Activated CD4-positive, alpha-beta T cell treated with anti-CD3 and anti-CD28 coated beads, Interleukin-2, Interleukin-6, amounts not matched to agents 100 ng/mL and 50 ng/mL, durations not matched to agents 16 hours and 8 hours (primary cell): ENCODE results near the gene EXOC4.

Source experiments
- DNase-seq: peaks from one replicate; pipeline ENCODE4 v3.0.0-alpha.2; 2020

EXOC4 gene

DNA sequence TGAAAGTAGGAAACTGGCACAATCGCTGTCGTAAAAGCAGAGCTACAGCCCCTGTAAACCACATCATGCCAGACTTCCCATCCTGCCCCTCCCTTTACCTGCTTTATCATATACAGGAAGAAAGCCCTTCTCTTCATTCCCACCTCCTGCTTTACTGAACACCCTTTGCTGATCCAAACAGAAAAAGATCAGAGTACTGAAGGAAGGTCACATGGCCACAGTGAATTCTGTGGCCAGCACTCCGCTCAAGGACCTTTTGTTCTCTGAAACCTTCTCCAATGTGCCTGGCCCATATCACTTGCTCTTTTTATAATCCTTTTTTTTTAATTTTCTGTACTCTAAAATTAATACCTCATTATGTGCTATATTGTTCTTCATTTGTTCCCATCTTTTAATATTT is 765.4 kb downstream of the EXOC4 start:
- no peak for DNase-seq

DNA sequence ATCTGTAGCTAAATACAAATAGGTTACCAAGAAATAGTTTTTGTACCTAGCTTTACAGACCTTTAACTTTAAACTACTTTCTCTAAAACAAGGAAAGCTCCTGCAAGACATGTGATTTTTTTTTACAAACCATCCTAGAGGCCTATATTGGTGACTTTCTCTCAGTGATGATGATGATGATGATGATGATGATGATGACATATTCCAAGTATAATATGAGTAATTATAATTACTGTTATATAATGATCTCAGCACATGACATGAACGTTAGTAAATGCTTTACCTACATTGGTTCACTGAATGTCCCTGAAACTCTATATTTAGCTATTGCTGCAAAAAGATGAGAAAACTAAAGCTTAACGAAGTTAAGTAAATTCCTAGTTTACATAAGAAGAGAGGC is 766.4 kb downstream of the EXOC4 start:
- DNase-seq, result no peak

DNA sequence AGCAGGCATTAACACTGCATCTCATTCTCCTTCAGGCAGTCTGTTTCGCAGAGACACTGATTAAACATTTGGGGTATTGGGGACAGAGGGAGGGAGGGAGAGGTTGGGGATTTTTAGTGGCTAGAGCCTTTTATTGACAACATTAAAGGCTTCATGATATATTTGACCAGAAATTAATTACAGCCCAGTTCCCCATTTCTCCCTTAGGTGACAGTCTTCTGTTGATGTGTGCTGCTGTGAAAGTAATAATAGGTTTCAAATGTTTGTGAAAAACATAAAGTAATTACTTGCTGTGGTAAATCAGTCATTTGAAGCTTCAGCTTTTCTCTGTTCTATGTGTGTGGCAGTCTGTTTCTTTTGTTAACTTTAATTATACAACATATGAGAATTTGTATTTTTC is 769.0 kb downstream of the EXOC4 start:
- no peak for DNase-seq

DNA sequence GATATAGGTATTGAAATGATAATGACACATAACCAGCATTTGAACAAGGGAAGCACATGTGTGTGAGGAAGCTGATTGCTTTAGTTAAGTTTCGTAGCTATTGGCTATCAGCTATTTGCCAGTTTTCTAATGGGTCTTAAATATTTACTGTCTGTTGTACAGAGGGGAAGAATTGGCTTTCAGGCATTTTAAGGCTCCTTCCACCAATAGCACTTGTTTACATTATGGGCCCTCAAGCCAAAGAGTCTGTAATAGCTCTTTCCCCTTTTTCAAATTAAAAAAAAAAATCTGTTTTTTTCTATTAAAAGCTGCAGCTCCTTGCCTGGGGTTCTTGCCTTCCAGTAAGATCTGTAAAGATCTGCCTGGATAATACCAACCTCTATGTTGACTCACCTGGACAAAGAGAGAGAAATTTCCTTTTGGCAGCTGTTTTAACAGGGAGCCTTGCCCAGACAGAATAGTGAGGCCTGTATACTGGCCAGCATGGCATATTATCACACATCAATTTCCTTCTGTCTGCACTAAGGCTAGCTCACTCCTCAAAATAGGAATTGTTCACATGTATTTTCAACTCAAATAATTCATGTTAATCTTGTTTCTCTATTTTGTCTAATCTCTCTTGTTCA is 769.5 kb downstream of the EXOC4 start:
- no peak for DNase-seq

DNA sequence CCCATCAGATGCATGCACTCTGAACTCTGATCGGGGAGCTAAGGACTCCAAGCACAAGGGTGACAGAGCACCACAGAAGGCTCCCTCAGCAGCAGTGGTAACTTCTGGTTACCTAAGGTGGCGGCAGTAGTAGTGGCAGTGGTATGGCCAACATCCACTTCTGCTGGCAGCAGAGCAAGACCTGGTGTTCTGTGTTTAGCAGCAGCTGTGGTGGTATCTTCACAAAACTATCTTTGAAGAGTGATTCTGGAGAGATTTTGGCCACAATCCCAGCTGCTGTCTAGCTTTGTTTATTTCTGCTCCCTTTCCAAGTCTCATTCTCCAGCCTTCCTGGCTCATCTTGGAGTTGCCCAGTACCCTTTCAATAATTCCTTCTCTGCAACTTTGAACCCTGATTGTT is 771.9 kb downstream of the EXOC4 start:
- no peak for DNase-seq

DNA sequence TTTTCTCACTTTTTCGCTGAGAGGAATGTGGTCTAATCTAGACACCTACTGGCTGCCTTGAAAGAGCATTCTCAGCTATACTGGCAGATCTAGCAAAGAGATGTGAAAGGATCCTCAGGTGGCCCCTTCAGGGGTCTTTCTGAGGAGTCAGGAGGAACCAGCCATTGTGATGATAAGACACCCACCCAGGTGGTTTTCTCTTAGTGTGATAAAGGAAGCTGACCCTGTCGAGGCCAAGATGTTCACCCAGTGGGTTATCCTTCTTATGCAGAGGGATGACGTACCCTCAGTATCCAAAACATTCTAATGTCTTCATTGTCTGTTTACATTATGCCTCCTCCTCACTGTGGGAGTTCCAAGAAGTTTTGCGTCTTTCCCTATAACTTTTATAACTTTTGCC is 776.0 kb downstream of the EXOC4 start:
- no peak for DNase-seq

DNA sequence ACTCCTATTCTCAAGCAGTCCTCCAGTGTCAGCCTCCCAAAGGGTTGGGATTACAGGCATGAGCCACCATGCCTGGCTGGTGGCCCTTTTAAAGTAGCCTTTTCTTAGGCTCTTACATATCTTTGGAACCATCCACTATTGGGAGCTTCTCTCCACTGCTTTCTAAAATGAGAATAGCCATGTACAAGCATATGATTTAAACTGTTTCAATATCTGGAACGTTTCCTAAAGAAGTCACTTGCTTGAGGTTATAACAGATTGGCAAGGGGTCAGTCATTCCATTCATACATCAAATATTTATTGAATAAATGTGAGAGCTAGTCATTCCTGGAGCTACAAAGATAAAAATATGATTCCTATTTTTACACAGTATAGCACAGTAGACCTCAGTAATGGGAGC is 776.9 kb downstream of the EXOC4 start:
- DNase-seq, result no peak

DNA sequence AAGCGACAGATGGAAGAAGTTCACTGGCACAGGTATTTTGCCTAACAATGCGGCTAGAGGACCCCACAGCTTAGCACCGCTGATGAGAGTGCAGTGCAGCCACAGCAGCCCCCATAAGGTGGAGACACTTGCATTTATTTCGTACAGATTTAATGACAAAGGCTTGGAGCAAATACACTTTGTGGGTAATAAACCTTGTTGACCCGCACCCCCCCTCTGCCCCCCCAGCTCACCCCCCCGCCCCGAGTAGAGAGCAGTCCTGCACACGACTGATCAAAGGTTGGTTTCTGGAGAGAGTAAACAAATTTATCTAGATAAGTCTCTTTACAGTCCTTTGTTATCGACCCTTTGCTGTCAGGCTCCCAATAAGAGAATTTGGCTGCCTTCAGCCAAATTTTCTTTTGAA is 777.6 kb downstream of the EXOC4 start:
- DNase-seq, result no peak

DNA sequence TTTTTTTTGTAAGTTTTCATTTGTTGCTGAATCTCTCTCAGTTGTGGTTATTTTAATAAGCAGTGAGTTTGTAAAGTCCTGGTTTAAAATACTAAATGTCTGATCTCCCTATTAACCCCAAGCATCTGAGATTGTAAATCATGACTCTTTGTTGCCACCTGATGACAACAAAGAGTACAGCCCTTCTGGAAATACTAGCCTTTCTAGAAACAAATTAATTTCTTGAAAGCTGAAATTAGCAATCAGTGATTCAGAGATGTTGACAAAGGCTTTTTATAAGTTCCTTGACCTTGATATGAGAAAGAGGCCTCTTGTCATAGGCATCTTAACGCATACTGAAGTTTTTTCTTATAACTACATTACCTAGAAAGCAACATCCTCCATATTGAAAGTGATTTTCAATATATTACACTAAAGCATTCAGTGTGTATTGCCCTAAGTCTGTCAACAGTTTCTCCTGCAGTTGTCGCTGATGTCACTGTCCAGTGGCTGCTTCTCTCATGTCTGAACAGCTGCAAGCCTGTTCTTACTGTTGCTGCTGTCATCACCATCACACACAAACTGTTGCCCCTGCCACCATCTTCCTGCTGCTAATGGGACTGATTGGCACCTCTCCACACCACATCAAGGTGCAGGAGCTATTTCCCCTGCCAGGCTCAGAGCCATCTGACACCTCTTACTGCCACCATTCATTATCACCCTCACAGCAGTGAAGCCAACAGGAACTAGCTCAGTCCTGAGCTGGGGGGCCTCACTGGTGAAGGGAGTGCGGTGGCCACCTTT is 779.1 kb downstream of the EXOC4 start:
- no peak for DNase-seq

DNA sequence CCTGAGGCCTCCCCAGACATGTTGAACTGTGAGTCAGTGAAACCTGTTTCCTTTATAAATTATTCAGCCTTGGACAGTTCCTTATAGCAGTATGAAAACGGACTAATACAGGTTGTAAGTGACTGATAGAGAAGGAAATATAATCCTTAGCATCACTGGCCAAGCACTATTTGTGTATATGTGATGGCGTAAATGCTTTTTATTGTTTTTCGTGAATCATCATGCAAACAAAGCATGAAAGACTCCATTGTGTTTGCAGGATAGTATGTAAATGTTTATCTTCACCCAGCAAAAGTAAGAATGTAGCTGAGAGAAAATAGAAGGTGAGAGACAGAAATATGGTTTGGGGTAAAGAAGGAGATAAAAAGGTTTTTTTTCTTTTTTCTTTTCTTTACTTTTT is 781.8 kb downstream of the EXOC4 start:
- no peak for DNase-seq

DNA sequence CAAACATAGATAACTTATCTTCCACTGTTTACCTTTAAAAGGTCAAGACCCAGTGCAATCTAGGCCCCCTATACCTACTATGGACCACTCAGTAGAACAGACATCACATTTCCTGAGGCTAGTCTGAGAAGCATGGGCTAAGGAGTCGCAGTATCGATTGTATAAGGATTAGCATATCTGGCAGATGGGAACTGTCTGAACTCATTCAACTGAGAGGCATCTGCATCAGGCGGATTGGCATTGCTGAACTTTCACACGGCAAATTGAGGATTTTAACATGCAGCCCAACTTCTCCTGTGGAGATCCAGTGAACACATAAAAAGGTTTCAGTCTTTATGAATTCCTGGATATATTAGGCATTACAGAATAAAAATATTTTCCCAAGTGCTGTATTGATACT is 785.1 kb downstream of the EXOC4 start:
- no peak for DNase-seq

DNA sequence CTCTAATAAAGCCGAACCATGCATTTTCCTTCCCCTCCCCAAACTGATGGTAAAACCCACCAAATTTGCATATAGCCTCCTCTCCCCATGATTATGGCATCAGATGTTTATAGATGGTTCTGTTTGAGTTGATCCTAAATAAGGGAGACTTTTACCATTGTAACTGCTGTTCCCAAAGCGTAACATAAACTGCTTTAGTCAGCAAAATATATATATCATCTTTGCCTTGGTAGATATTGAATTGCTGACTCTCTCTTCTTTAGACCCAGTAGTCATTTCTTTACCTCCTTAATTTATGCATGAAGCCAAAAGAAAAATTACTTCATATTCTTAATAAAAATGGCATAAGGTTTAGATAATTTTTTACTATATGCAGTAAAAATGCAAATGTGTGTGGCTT is 788.1 kb downstream of the EXOC4 start:
- no peak for DNase-seq

DNA sequence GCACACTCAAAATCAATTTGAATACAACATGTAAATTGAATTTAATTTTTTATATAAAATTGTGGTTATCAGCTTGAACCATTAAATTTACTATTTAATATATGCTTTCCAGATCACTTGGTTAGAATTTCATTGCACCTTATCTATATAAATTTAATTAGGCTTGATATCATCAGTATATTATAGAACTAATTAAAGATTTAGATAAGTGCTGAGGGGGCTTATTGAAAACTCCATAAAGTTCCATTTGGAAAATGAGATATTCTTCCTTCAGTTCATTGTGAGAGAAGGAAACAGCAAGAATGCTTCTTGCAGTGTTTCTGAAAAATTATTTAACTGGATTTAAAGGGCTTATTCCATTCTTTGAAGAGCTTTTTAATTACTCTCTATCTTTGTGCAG is 788.6 kb downstream of the EXOC4 start:
- DNase-seq, result no peak

DNA sequence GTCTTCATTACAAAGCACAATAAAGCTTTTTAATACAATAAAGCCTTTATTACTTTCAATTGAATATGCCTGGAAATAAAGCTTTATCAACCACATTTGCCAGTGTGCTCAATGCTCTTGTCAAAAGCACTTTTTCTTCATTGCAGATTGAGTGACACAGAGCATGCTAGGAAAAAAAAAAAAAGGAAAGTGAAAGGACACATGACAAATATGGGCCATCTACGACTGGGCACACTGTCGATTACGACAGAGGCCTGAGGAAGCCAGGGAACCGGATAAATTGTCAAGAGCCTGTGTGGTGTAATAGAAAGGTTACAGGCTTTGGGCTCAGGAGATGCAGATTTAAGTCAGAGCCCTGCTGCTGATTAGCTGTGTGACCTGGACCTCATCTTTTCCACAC is 789.4 kb downstream of the EXOC4 start:
- no peak for DNase-seq

DNA sequence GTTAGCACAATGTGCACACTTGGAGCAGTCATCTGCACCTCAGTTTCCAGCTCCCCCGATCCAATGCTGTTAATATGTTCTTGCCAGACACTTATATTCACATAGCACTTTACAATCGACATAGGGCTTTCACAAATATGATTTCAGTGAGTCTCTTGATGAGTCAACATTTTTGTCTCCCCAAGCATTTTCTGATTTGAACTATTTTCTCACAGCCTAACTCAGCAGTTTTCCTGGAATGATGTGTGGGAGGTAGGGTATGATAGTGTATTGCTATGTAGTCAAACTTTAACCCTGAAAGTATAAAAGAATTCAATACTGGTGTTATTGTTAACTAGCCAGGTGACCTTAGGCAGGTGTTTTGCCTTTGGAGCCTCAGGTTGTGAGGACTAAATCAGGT is 791.8 kb downstream of the EXOC4 start:
- DNase-seq, result no peak

DNA sequence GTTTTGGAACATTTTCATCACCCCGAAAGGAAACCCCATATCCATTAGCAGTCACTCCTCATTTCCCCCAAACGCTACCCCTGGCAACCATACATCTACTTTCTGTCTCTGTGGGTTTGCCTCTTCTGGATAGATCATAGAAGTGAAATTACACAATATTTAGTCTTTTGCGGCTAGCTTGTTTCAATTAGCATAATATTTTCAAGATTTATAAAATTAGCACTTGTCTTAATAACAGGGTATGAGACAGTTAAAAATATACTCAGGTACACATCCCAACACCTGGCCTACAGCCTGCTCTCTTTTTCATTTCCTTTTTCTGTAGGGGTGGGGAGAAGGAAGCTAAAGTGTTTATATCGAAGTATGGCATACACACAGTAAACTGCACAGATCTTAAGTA is 792.8 kb downstream of the EXOC4 start:
- no peak for DNase-seq

DNA sequence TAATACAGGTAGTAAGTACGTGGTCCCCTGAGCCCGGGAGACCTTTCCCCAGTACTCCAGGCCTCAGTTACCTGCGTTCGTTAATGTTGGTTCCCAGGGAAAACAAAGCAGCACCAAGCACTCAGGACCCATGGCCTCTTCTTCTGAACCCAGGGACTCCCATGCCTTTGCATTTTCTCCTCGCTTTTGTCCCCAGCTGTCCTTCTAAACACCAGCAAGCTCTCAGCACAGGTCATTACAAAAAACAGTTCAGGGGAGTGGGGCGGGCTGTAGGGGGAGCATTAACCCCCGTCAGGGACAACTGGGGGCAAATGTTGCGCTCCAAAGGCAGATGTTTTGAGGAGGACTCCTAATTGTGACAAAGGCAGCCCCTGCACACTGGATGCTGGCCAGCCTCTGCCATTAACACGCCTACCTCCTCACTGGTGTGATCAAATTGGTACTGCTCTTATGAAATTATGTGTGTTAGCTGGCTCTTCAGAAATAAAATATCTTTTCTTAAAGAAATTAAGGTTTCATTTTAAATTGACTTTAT is 793.8 kb downstream of the EXOC4 start:
- no peak for DNase-seq

DNA sequence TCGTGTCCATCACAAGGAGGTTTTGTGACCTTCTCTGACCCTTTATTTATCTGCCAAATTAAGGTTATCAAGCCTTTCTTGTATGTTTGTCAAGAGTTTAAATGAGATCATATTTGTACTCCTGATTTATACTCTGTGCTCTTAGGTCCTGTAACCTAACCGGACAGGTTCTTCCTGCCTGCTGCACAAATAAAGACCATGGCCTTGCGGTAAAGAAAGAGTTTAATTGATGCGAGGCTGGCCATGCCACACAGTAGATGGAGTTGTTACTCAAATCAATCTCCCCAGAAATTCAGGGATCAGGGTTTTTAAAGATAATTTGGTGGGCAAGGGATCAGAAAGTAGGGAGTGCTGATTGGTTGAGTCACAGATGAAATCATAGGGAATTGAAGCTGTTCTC is 794.8 kb downstream of the EXOC4 start:
- no peak for DNase-seq

DNA sequence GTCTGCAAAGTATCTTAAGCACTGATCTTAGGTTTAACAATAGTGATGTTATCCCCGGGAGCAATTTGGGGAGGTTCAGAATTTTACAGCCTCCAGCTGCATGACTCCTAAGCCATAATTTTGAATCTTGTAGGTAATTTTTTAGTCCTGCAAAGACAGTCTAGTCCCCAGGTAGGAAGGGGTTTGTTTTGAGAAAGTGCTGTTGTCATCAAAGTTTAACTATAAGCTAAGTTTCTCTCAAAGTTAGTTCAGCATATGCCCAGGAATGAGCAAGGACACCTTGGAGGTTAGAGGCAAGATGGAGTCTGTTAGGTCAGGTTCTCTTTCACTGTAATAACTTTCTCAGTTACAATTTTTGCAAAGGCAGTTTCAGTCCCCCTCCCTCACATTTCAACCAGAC is 795.3 kb downstream of the EXOC4 start:
- no peak for DNase-seq

DNA sequence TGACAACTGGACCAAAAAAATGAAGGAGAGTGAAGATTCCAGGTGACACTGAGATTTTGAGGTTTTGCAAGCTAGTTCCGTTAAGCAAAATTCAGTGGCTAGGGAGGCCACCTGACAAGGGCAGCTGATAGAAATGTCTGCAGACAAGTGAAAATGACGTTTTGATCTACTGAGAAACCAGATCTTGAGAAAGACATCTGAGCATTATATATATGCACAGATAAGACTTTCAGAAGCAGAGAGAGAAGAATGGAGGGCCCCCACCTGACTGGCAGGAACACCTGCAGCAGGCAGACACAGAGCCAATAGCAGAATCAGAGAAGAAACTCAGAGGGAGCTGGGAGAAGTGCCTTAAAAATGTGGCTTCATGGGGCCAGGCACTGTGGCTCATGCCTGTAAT is 798.1 kb downstream of the EXOC4 start:
- DNase-seq, result no peak

DNA sequence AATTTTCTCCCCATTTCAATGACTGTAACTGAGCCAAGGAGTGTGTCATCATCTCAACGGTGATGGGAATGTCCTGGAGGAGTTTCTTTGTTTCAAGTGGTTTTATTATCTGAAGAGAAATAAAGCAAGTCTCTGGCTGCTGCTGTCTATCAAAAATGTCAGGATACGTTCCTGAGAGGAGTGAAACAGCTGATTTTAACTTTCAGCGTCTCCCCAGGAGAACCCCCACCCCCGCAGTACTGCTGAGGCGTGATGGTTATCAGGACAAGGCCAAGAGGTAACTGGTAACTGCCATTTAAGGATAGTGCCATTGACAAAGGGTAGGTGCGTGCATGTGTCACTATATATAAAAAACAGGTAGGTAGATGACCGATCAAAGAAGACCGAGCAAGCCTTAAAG is 803.9 kb downstream of the EXOC4 start:
- DNase-seq, result no peak

DNA sequence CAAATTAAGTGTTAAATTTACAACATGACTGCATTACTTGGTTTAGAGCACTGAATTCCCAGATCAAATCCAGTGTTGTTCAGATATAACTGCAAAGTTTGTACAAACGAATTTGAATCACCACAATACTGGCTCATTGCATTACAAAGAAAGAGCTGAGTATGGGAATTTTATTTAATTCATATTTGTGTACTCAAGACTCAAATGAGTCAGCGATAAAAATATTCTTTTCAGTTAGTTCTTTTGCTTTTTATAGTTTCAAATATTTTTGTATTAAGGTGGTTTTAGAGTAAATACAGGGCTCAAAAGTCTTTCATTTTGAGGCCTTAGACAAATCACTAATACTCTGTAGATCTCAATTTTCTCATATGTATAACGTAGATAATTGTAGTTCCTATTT is 805.6 kb downstream of the EXOC4 start:
- no peak for DNase-seq

DNA sequence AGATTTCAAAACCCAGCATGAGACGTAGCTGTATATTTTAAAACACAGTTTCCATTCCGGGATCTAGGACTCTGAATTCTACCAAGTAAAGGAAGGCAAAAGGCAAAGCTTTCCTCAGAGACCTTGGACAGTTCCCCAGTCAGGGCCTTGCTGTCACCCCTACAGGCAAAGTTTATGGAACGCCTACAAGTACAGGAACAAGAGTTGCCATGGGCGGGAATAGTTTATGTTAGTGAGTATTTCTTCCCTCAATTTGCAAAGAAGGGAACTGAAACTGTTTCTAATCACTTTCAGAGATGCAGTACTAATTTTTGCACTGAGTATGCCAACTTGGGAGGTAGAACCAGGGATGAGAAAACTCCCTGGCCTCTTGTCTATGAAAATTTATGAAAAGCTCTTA is 806.1 kb downstream of the EXOC4 start:
- DNase-seq, result no peak

DNA sequence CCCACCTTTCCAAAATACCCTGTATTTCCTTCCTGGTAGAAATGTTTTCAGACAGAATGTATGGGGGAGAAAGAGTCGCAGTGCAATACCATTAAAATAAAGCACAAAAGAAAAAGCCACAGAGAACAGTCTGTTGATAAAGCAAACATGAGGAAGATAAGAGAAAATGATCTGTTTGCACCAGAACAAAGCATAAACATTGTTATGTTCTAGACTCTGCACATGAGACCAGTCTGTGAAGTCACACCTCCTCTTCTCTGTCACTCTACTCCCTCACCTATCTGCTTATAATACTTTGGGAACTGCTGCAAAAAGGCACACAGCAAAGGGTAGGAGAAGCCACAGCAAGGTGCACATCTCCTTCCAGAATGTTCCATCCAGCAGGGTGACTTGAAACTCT is 807.0 kb downstream of the EXOC4 start:
- DNase-seq, result no peak

DNA sequence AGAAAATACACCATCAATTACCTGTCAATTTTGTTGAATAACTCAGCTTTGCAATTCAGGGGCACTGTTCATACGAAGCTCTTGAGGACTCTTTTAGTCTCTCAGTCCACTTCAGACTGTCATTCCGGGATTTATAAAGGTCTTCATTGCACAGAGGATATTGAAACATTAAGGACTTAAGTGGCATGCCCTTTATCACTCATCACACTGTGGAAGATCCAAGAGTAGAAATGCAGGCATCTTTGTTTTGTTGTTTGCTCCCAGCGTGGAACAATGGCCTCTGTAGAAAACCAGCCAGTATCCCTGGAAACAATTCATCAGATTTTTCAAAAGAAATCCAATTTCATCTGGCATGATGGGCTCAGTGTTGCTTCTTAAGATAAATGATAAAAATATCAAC is 808.0 kb downstream of the EXOC4 start:
- no peak for DNase-seq
